NCI-H748 treated with DMSO at 0.1 percent for 48 hours (cell line): Measurements from ENCODE around the gene DAP.
A peak's percentile ranks its signal among the peaks of the same experiment; 100 is the strongest.

Experiments used
- DNase-seq: peaks from one replicate; lab custom pipeline; 2025; lab: John Stamatoyannopoulos, UW

Gene DAP

GRCh38 chr5:10760096-10760920 is 726 bp downstream of the DAP start:
- DNase-seq = peak; percentile 73

- no peak for DNase-seq
Measured at GRCh38 chr5:10759111-10759510, 1.9 kb downstream of the DAP start.

GRCh38 chr5:10757922-10758555 is 3.0 kb downstream of the DAP start:
- no peak for DNase-seq

- DNase-seq = no peak
Measured at GRCh38 chr5:10757043-10757442, 4.0 kb downstream of the DAP start.

GRCh38 chr5:10756549-10756948 is 4.5 kb downstream of the DAP start:
- no peak for DNase-seq

- no peak for DNase-seq
Measured at GRCh38 chr5:10753178-10753577, 7.9 kb downstream of the DAP start.

- DNase-seq = no peak
Measured at GRCh38 chr5:10752451-10752850, 8.6 kb downstream of the DAP start.

GRCh38 chr5:10750909-10751308 is 10.1 kb downstream of the DAP start:
- no peak for DNase-seq

- no peak for DNase-seq
Measured at GRCh38 chr5:10747678-10748622, 13.1 kb downstream of the DAP start.

GRCh38 chr5:10746711-10747110 is 14.3 kb downstream of the DAP start:
- DNase-seq = no peak

- no peak for DNase-seq
Measured at GRCh38 chr5:10745133-10745532, 15.9 kb downstream of the DAP start.

- DNase-seq = no peak
Measured at GRCh38 chr5:10744681-10745080, 16.4 kb downstream of the DAP start.

- DNase-seq = no peak
Measured at GRCh38 chr5:10743951-10744350, 17.1 kb downstream of the DAP start.

- no peak for DNase-seq
Measured at GRCh38 chr5:10743526-10743925, 17.5 kb downstream of the DAP start.

GRCh38 chr5:10741661-10742060 is 19.4 kb downstream of the DAP start:
- DNase-seq = no peak

- DNase-seq = no peak
Measured at GRCh38 chr5:10740384-10740783, 20.6 kb downstream of the DAP start.

GRCh38 chr5:10737880-10738279 is 23.2 kb downstream of the DAP start:
- no peak for DNase-seq

GRCh38 chr5:10736808-10737207 is 24.2 kb downstream of the DAP start:
- DNase-seq = no peak

GRCh38 chr5:10736354-10736753 is 24.7 kb downstream of the DAP start:
- no peak for DNase-seq

GRCh38 chr5:10735569-10736276 is 25.3 kb downstream of the DAP start:
- no peak for DNase-seq

- DNase-seq = no peak
Measured at GRCh38 chr5:10734832-10735523, 26.1 kb downstream of the DAP start.
